RKO (cell line): Measurements from ENCODE around the gene TCIRG1.
A peak's percentile ranks its signal among the peaks of the same experiment; 100 is the strongest.
"Not testable (repeated sequence)": the region's sequence is repeated elsewhere in the genome, so short reads cannot be mapped to it uniquely, and the experiment has no call there.

ENCODE experiments used
- DNase-seq: peaks from one replicate; pipeline ENCODE4 v3.0.0-alpha.2; 2016; ENCODE audit warnings: low spot score

The TCIRG1 gene

GRCh38 chr11:68038718-68039525, at the start of gene TCIRG1:
TSS of gene TCIRG1 (plus strand) at chr11:68039025. CDS start at chr11:68041272, 2,247 bp downstream.
- DNase-seq = peak; percentile 88

- DNase-seq = not testable (repeated sequence)
Observed at GRCh38 chr11:67990546-67991346, 48.1 kb upstream of the TCIRG1 start.

DNA sequence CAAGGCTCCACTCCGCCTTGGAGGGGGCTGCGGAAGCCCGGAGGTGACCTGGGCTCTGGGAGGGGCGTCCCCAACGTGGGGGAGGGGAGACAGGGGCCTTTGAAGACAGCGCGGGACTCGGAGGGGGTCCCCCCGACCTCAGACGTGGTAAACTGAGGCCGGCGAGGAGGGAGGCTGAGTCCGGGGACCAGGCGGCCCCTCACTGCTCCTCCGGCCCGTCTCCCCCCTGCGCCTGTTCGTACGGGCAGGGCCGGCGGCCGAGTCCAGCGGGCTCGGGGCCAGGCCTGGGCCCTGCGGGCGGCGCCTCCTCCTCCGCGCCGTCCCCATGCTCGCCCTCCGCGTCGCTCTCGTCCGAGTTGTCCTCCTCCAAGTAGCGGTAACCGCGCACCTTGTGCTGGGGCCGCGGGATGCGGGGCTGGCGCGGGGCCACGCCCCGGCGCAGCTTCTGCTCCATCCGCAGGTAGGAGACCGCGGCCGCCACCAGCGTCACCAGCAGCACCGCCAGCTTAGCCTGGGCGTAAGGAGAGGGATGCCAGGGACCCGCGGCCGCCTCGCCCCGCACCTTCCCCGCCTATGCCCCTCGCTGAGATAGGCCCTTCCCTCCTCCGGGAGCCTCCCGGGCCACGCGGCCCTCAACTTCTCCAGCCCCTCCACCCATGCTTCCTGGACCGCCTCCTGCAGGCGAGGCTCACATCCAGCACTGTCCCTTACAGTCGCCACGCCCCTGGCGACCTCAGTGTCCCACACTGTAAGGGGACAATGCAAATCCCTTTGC, 47.3 kb upstream of the TCIRG1 start:
- not testable (repeated sequence) for DNase-seq

- DNase-seq = not testable (repeated sequence)
Observed at GRCh38 chr11:67993821-67994220, 45.0 kb upstream of the TCIRG1 start.

DNA sequence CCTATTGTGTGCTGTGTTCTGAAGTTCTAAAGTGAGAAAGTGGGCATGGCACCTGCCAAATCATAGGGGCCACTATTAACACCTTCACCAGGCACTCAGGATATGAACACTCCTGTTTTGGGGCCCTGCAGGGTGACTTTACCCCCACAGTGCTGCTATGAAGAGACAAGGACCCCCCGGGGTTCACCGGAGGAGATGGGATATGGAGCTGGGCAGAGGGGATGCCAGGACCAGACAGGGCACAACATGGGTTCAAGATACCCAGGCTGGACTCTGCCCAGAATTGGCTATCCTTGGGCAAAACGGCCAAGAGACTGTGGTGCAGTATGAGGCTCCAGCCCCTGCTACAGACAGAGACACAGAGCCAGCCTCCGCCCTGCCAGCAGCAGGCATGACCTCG, 44.4 kb upstream of the TCIRG1 start:
- DNase-seq = not testable (repeated sequence)

DNA sequence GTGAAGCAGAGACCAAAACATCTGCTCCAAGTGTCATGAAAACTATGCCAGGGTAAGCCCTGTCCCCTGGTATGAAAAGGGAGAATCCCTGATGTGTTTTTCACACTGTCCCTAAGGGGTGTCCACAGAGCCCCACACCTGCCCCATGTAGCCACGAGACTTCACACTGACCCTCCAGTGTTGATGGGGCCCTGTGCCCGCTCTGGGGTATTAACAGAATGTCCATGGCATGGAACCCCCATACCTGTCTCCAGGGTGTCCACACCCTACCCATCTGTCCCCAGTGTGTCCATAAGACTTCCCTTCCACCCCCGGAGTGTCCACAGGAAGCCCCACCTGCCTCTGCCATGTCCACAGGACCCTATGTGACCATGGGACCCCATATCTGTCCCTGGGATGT, 43.7 kb upstream of the TCIRG1 start:
- DNase-seq = not testable (repeated sequence)

- DNase-seq = not testable (repeated sequence)
Observed at GRCh38 chr11:67995579-67995978, 43.2 kb upstream of the TCIRG1 start.

GRCh38 chr11:67996051-67996450, 42.8 kb upstream of the TCIRG1 start:
- no peak for DNase-seq

DNA sequence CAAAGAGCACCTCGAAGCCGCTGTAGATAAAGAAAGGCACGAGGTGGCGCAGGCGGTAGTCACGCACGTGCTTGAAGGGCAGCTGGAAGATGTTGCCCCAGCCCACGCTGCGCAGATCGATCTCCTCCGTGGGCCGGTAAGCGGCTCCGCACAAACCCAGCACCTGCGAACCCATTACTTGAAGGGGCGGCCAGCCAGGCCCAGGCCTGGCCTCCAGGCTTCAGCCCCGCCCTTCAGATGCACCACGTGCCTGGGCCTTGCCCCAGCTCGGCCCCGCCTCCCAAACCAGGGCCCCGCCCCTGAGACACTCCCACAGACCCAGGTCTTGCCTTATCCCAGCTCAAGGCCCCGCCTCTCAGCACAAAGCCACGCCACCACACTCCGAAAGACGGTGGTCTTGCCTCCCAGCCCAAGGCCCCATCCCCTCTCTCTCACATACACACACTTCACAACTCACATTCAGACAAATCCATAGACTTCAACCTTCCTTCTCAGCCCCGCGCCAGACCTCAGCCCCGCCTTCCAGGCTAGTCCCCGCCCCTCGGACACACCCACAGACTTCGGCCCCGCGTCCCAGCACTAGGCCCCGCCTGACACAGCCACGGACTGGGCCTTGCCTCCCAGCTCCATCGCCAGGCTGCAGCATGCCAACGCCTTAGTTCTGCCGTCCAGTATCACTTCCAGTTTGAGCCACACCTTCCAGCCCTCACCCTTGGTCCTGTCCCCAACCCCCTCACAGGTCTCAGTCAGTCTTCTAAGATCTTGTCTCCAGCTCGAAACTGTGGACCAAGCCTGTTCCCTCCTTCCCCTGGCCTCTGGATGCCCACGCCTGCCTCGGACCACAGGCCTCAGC, 42.0 kb upstream of the TCIRG1 start:
- DNase-seq = no peak

DNA sequence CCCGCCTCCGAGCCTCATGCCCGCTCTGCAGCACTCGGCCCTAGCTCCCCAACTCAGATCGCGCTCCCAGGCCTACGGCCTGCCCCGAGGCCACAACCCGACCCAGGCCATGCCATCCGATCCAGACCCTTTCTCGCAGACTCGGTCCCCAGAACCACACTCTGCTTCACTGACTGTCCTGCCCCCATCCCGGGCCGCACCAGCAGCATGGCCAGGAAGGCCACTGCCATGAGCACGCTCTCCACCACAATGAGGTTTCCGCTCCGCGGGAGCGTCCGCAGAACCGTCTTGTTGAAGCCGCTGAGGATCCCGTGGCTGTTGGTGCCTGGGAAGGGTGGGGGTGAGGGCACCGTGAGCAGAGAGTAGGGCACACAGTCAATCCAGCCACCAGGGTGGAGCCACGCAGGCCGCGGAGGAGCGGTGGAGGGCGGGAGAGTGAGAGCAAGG, 41.3 kb upstream of the TCIRG1 start:
- DNase-seq = no peak

GRCh38 chr11:67998150-67999045, 40.4 kb upstream of the TCIRG1 start:
- no peak for DNase-seq

- DNase-seq = no peak
Observed at GRCh38 chr11:67999201-67999629, 39.6 kb upstream of the TCIRG1 start.

- no peak for DNase-seq
Observed at GRCh38 chr11:67999704-68000103, 39.1 kb upstream of the TCIRG1 start.

DNA sequence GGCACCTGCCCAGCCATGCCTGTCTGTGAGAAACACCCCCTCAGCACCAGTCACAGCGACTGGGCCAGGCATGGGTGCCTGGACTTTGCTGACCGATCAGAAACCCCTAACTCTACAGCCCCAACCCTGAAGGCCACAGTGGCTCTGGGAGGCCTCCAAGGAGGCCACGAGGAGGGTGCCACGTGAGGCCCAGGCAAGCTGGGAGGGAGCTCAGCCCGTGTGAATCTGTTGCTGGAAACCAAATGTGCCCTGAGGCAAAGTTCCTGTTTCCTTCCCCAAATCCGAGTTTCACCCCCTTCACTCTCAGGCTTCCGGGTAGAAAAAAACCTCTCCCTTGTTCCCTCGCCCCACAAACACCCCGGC, 36.3 kb upstream of the TCIRG1 start:
- no peak for DNase-seq

DNA sequence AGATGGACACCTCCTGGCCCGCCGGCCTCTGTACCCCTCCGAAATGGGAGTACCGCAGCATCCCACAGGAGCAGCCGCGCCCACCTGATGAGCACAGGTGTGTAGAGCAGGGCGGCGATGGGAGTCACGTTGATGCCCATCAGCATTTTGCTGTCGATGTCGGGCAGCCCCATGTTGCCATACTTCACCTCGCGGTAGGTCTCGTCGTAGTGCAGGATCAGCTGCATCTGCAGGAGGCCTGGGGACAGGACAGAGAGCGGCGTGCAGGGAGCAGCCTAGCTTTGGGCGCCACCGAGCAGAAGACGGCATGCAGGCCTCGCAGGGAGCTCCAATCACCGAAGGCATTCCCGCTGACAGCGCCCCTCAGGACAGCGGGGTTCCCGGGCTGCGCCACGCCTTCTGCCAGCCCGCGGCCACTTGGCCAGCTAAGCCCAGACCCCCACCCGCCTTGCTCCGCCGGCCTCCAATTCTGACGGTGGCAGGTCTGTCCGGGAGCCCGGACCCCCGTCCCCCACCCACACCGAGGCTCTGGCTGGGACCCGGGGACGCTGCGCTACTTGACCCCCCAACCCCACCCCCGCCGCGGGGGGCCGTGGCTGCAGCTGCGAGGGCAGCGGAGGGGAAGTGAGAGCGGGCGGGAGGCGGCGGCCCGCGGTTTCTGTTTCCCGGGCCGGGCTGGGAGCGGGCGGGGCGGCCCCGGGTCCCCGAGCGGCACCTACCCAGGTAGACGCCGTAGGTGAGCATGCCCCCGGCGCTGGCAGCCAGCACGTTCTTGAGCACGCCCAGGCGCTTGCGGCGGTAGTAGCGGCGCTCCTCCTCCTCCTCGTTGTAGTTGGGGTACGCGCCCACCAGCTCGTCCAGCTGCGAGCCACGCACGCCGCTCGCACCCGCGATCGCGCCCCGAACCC, 35.6 kb upstream of the TCIRG1 start:
- DNase-seq = no peak

- DNase-seq = peak; percentile 91
Observed at GRCh38 chr11:68003846-68004550, 34.8 kb upstream of the TCIRG1 start, which contains the start of gene UNC93B1. TSS of gene UNC93B1 (minus strand) at chr11:68004097. CDS start at chr11:68004043, 54 bp downstream.

GRCh38 chr11:68004551-68005335, 34.1 kb upstream of the TCIRG1 start:
- DNase-seq = no peak
